ENCODE results near the gene BLTP2.
"Not testable (repeated sequence)": the region's sequence is repeated elsewhere in the genome, so short reads cannot be mapped to it uniquely, and the experiment has no call there.

The BLTP2 gene

GRCh38 chr17:28645576-28645939, 600 bp upstream of the BLTP2 start:
- DNase-seq = no peak

- no peak for DNase-seq
These were observed 773 bp downstream of the BLTP2 start for GRCh38 chr17:28643983-28644786.

DNA sequence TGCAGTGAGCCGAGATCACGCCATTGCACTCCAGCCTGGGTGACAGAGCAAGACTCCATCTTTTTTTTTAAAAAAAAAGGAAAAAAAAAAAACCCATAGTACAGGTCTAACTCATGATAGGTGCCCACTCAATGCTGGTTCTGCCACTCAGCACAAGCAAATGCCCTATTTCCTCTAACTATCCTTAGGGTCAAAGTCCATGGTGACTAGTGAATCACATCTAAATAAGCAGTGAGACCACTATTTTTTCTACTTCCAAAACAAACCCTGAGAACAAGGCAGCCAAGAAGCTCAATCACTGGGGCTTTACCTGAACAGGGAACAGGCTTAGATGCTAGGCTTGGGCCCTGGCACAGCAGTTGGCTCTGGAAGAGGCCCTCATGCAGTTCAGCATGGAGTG, 3.4 kb downstream of the BLTP2 start:
- DNase-seq = no peak

GRCh38 chr17:28635506-28635905, 9.5 kb downstream of the BLTP2 start:
- no peak for DNase-seq

DNA sequence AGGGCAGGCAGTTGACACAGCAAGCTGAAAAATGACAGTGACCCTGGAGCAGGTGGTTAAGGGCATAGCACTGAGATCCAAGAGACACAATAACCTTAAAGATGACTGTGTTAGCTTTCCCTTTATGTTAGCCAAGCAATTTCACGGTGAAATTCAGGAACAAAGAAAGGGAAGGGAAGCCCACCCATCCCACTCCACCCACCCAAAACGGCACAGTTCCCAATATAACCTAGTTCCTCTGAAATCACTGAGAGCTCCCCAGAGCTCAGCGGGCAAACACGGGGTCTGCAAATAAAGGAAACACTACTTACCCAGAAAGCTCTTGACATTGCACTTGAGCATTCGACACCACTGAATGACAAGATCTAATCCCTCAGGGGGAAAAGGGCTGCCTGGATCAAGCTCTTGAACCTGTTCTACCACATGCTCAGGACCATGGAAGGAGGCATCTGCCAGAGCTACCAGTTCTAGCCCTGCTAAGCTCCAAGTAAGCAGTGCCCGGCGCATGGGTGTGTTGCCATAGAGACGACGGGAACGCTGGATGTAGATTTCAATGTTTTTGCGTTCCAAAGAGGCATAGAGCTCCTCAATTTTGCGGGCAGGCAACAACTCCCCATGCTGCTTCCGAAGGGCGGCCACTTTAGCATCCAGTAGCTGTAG, 10.6 kb downstream of the BLTP2 start:
- DNase-seq = no peak

GRCh38 chr17:28626818-28627217, 18.1 kb downstream of the BLTP2 start:
- no peak for DNase-seq

GRCh38 chr17:28624148-28624547, 20.8 kb downstream of the BLTP2 start:
- no peak for DNase-seq

- DNase-seq = no peak
These were observed 21.3 kb downstream of the BLTP2 start for GRCh38 chr17:28623696-28624095.

- DNase-seq = no peak
These were observed 22.8 kb downstream of the BLTP2 start for GRCh38 chr17:28622186-28622585.

- DNase-seq = no peak
These were observed 24.9 kb downstream of the BLTP2 start for GRCh38 chr17:28620010-28620409.

- DNase-seq = no peak
These were observed 26.5 kb downstream of the BLTP2 start for GRCh38 chr17:28618464-28618863.

- DNase-seq = no peak
These were observed 28.7 kb downstream of the BLTP2 start for GRCh38 chr17:28616281-28616680.

DNA sequence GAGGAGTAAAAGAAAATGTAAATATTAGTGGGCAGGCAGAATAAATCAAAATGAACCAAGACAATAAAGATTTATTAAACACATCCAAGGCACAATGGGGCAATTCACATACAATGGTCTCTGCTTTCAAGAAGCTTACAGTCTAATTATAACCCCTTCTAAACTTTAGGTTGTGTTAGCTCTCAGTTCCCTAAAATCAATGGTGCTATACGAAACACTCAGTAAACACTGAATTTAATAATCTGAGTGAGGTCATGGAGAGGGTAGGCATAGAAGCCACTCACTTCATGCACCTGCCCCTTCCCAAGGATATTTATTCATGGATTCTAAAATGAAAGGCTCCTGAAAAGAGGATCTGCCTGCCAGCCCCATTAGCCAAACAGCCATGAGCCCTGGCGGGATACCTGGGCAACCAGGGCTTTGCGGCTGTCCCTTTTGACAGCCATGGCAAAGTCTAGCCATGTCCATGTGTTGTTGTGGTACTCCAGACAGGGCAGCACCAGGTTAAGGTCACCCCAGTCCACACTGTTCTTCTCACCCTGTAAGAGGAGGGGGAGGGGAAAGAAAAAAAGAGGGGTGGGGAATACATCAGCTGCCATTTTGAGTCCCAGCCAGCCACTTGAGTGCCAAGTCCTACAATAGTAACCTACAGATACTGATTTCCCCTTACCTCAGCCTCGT, 29.6 kb downstream of the BLTP2 start:
- no peak for DNase-seq

- no peak for DNase-seq
These were observed 31.0 kb downstream of the BLTP2 start, which contains the start of gene RSKR for GRCh38 chr17:28613931-28614381. TSS of gene RSKR (minus strand) at chr17:28614185. CDS start at chr17:28614161, 24 bp downstream.

GRCh38 chr17:28612936-28613872, 31.8 kb downstream of the BLTP2 start:
- peak; percentile 24 to 25 for DNase-seq

DNA sequence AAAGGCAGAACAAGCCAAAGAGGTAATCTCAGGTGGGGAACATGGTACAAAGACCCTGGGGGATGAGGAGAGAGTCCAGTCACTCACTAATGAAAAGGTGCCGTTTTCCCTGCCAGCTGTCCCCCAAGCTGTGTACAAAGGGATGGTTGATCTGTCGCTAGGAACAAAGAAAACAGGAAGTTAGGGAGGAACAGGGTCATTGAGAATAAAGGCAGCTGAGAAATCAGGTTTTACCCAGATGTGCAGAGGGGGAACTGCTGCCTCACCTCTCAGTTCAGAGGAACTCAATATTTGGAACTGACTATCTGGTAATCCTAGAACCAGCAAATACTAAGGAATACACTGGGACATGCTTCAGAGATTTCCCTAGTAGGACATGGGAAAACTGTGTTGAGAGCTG, 32.4 kb downstream of the BLTP2 start:
- no peak for DNase-seq

- no peak for DNase-seq
These were observed 34.6 kb downstream of the BLTP2 start for GRCh38 chr17:28610376-28610775.

GRCh38 chr17:28604031-28604430, 40.9 kb downstream of the BLTP2 start:
- DNase-seq = not testable (repeated sequence)

DNA sequence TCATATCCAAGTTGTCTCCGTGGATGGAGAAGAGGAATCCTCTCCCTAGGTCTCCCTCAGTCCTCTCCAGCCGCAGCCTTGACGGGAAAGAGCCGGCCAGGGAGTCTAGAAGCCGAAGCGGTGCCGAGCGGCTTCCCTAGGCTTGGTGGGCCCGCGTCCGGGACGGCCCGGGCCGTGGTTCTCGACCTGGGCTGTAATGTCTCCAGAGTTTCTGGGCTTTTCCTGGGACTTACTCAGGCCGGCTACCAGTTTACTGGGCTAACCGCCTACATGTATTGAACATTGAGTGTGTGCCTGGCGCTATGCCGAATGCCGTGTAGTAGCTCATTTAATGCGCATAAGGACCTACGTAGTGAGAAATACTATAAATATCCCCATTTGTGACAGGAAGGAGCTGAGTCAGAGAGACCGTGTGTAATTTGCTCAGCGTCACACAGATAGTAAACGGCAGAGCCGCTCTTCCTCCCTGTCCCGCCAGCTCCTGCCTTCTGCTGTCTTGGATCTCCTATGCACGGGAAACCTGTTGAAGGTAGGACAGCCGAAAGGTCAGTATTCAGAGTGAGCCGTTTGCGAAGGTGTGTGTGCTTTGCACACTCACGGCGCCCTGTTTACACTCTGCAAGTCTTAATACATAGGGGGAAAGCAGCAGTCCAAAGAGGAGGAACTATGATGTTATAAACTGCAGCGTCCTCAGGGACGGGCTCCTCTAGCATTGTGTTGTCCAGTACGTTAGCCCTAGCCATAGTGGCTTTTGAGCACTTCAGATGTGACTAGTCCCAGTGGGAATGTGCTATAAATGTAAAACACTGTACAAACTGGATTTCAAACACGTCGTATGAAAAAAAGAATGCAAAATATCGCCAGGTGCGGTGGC, 45.4 kb downstream of the BLTP2 start:
- peak; percentile 54 to 72 for DNase-seq

DNA sequence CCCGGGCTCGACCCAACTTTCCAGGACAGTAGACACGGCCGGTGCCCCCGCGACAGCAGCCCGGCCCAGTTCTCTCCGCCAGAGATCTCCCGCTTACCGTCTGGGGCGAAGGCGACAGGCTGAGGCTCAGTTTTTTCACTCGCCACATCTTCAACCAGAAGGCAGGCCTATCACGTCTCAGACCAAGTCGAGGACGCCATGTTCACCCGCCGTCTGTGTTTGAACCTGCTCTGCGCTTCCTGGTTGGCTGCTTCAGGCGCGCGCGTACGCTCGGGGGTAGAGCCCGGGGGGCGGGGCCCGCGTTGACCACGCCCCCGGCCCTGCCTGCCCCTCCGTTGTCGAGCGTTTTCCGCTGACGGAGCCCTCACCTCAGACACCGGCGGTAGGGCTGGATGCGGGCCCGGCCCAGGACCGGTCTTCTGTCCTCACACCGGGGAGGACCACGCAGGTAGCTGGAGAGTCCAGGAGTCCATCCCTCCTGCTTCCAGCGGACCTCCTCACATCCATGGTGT, 46.1 kb downstream of the BLTP2 start, which contains the start of gene SPAG5:
TSS of gene SPAG5 (minus strand) at position 227 of the 512 bp plus-strand sequence. CDS start at position 148, 79 bp downstream.
- DNase-seq = peak; percentile 92 to 93

DNA sequence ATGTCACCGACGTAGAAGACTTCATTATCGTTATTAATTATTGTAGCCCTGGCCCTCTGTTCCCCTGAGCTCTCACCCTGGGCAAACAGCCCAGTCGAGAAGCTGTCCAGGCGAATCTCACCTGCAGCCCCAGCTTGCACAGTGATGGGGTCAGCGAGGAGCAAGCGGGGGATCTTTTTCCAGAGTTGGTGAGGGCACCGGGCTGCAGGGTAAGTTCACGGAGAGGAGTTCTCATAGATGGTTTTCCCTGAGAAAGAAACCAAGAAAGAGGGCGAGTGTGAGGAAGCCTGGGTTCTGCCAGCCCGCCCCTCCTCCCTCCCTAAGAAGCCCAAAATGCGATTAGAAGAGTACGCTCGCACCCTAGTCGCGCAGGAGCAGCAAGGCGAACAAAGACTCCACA, 46.6 kb downstream of the BLTP2 start:
- no peak for DNase-seq

Measured in stimulated activated CD4-positive, alpha-beta T cell treated with anti-CD3 and anti-CD28 coated beads, Interleukin-4, amount 100 ng/mL, for 4 hours (primary cell).